OCI-M2 (cell line): ENCODE data around the gene PCDHA9.
"Not testable (repeated sequence)": the region's sequence is repeated elsewhere in the genome, so short reads cannot be mapped to it uniquely, and the experiment has no call there.

Experiments used
- DNase-seq: peaks from one replicate; lab custom pipeline; 2025; ENCODE audit not compliant: unreplicated experiment; lab: John Stamatoyannopoulos, UW

The PCDHA9 gene

DNA sequence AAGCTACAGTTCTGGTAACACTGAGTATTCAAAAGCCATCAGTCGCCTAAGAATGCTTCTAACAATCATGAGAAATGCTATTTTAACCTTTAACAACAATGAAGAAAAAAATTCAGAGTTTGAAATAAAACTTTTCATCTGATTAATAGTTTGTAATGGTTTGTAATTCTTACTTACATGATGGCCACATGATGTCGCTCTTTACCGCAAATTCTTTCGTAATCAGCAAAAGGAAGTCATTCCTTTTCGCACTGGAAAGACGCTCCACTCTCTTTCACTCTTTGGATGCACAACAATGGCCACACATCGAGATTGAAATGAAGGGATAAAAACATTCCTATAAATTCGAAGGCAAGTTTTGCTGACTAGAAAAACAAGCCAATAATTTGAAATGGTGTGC, 14.2 kb upstream of the PCDHA9 start, which contains the start of gene PCDHA7:
Gene PCDHA7, plus strand, starts transcription at position 277 of the 400 bp plus-strand sequence. Its CDS starts 115 bp downstream, at position 392.
- DNase-seq: no peak

DNA sequence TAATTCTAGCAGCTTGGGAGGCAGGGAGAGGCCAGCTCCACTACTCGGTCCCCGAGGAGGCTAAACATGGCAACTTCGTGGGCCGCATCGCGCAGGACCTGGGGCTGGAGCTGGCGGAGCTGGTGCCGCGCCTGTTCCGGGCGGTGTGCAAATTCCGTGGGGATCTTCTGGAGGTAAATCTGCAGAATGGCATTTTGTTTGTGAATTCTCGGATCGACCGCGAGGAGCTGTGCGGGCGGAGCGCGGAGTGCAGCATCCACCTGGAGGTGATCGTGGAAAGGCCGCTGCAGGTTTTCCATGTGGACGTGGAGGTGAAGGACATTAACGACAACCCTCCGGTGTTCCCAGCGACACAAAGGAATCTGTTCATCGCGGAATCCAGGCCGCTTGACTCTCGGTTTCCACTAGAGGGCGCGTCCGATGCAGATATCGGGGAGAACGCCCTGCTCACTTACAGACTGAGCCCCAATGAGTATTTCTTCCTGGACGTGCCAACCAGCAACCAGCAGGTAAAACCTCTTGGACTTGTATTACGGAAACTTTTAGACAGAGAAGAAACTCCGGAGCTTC, 13.7 kb upstream of the PCDHA9 start:
- not testable (repeated sequence) for DNase-seq

DNA sequence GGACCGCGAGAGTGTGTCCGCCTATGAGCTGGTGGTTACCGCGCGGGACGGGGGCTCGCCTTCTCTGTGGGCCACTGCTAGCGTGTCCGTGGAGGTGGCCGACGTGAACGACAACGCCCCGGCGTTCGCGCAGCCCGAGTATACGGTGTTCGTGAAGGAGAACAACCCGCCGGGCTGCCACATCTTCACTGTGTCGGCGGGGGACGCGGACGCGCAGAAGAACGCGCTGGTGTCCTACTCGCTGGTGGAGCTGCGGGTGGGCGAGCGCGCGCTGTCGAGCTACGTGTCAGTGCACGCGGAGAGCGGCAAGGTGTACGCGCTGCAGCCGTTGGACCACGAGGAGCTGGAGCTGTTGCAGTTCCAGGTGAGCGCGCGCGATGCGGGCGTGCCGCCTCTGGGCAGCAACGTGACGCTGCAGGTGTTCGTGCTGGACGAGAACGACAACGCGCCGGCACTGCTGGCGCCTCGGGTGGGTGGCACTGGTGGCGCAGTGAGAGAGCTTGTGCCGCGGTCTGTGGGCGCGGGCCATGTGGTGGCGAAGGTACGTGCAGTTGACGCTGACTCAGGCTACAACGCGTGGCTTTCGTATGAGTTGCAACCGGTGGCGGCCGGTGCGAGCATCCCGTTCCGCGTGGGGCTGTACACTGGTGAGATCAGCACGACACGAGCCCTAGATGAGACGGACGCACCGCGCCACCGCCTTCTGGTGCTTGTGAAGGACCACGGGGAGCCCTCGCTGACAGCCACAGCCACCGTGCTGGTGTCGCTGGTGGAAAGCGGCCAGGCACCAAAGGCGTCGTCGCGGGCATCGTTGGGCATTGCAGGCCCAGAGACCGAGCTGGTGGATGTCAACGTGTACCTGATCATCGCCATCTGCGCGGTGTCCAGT, 12.3 kb upstream of the PCDHA9 start:
- no peak for DNase-seq

DNA sequence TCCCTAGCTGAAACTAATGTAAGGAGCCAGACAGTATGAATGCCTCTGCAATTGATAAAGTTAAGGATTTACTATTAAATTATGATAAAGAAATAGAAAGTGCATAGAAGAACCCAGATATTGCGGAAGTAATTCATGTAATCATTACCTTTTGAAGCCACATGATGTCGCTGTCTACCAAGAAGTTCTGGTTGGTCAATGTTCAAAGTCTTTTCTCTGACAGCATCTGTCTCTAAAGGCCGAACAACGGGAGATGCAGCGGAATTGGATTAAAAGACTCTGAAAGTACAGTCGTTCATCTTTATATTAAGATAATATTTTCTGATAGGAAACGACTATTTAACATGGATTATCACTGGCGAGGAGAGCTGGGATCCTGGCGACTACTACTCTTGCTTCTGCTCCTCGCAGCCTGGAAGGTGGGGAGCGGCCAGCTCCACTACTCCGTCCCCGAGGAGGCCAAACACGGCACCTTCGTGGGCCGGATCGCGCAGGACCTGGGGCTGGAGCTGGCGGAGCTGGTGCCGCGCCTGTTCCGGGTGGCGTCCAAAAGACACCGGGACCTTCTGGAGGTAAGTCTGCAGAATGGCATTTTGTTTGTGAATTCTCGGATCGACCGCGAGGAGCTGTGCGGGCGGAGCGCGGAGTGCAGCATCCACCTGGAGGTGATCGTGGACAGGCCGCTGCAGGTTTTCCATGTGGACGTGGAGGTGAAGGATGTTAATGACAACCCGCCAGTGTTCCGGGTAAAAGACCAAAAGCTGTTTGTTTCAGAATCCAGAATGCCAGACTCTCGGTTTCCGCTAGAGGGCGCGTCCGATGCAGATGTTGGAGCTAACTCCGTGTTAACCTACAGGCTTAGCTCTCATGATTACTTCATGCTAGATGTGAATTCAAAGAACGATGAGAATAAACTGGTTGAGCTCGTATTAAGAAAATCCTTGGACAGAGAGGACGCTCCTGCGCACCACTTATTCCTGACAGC, 6.9 kb upstream of the PCDHA9 start, which contains the start of gene PCDHA8:
Gene PCDHA8, plus strand, starts transcription at position 210 of the 985 bp plus-strand sequence. Its CDS starts 135 bp downstream, at position 345.
- DNase-seq: no peak

DNA sequence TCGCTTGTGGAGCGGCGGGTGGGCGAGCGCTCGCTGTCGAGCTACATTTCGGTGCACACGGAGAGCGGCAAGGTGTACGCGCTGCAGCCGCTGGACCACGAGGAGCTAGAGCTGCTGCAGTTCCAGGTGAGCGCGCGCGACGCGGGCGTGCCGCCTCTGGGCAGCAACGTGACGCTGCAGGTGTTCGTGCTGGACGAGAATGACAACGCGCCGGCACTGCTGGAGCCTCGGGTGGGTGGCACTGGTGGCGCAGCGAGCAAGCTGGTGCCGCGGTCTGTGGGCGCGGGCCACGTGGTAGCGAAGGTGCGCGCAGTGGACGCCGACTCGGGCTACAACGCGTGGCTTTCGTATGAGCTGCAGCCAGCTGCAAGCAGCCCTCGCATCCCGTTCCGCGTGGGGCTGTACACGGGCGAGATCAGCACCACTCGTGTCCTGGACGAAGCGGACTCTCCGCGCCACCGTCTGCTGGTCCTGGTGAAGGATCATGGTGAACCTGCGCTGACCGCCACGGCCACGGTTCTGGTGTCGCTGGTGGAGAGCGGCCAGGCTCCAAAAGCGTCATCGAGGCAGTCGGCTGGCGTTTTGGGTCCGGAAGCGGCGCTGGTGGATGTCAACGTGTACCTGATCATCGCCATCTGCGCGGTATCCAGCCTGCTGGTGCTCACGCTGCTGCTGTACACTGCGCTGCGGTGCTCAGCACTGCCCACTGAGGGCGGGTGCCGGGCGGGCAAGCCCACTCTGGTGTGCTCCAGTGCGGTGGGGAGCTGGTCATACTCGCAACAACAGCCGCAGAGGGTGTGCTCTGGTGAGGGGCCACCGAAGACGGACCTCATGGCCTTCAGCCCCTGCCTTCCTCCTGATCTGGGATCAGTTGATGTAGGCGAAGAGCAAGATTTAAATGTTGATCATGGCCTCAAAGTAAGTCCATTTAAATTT, 5.1 kb upstream of the PCDHA9 start:
- no peak for DNase-seq

DNA sequence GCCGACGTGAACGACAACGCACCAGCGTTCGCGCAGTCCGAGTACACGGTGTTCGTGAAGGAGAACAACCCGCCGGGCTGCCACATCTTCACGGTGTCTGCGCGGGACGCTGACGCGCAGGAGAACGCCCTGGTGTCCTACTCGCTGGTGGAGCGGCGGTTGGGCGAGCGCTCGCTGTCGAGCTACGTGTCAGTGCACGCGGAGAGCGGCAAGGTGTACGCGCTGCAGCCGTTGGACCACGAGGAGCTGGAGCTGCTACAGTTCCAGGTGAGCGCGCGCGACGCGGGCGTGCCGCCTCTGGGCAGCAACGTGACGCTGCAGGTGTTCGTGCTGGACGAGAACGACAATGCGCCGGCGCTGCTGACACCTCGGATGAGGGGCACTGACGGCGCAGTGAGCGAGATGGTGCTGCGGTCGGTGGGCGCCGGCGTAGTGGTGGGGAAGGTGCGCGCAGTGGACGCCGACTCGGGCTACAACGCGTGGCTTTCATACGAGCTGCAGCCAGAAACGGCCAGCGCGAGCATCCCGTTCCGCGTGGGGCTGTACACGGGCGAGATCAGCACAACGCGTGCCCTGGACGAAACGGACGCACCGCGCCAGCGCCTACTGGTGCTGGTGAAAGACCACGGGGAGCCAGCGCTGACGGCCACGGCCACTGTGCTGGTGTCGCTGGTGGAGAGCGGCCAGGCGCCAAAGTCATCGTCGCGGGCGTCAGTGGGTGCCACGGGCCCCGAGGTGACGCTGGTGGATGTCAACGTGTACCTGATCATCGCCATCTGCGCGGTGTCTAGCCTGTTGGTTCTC, 1.9 kb downstream of the PCDHA9 start:
- not testable (repeated sequence) for DNase-seq

DNA sequence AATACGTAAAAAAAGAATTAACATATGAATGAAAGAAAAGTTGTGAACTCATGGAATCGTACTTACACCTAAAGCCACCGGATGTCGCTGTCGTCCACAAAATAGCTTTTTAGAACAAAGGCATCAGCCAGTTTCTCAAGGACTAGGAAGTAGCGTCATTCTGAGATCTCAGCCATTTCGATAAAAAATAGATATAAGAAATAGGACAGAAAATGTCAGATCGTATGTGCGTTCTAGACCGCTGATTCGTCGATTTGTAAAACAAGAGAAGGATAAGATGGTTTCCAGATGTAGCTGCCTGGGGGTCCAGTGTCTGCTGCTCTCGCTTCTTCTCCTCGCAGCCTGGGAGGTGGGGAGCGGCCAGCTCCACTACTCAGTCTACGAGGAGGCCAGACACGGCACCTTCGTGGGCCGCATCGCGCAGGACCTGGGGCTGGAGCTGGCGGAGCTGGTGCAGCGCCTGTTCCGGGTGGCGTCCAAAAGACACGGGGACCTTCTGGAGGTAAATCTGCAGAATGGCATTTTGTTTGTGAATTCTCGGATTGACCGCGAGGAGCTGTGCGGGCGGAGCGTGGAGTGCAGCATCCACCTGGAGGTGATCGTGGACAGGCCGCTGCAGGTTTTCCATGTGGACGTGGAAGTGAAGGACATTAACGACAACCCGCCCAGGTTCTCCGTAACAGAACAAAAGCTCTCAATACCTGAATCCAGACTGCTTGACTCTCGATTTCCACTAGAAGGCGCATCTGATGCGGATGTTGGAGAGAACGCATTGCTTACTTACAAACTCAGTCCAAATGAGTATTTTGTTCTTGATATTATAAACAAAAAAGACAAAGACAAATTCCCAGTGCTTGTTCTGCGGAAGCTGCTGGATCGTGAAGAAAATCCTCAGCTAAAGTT, 7.8 kb downstream of the PCDHA9 start, which contains the start of gene PCDHA10:
Gene PCDHA10, plus strand, starts transcription at position 126 of the 903 bp plus-strand sequence. Its CDS starts 152 bp downstream, at position 278.
- DNase-seq: no peak

DNA sequence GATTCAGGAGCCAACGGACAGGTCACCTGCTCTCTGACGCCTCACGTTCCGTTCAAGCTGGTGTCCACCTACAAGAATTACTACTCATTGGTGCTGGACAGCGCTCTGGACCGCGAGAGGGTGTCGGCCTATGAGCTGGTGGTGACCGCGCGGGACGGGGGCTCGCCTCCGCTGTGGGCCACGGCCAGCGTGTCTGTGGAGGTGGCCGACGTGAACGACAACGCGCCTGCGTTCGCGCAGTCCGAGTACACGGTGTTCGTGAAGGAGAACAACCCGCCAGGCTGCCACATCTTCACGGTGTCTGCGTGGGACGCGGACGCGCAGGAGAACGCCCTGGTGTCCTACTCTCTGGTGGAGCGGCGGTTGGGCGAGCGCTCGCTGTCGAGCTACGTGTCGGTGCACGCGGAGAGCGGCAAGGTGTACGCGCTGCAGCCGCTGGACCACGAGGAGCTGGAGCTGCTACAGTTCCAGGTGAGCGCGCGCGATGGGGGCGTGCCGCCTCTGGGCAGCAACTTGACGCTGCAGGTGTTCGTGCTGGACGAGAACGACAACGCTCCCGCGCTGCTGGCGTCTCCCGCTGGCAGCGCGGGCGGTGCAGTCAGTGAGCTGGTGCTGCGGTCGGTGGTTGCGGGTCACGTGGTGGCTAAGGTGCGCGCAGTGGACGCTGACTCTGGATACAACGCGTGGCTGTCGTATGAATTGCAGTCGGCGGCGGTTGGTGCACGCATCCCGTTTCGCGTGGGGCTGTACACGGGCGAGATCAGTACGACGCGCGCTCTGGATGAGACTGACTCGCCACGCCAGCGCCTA, 9.2 kb downstream of the PCDHA9 start:
- no peak for DNase-seq

DNA sequence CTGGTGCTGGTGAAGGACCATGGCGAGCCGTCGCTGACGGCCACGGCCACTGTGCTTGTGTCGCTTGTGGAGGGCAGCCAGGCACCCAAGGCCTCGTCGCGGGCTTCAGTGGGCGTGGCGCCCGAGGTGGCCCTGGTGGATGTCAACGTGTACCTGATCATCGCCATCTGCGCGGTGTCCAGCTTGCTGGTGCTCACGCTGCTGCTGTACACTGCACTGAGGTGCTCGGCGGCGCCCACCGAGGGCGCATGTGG, 9.7 kb downstream of the PCDHA9 start:
- no peak for DNase-seq

DNA sequence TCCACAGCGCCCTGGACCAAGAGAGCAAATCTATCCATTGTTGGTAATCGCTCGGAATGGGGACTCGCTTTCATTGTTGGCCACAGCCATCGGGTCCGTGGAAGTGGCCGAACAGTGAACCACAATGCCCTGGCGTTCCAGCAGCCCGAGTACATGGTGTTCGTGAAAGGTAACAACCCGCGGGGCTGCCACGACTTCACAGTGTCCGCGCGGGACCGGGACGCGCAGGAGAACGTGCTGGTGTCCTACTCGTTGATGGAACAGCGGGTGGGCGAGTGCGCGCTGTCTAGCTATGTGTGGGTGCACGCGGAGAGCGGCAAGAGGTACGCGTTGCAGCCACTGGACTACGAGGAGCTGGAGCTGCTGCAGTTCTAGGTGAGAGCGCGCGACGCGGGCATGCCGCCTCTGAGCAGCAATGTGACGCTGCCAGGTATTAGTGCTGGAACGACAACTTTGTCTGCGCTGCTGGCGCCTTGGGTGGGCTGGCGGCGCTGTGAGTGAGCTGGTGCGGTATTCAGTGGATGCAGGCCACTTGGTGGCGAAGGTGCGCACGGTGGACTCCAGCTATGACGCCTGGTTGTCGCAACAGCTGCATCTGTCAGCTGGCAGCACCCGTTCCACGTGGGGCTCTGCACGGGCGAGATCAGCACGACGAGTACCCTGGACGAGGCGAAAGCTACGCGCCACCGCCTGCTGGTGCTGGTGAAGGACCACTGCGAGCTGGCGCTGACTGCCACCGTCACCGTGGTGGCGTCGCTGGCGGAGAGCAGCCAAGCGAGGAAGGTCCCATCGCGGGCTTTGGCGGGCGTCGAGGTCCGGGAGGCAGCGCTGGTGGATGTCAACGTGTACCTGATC, 14.5 kb downstream of the PCDHA9 start:
- no peak for DNase-seq

DNA sequence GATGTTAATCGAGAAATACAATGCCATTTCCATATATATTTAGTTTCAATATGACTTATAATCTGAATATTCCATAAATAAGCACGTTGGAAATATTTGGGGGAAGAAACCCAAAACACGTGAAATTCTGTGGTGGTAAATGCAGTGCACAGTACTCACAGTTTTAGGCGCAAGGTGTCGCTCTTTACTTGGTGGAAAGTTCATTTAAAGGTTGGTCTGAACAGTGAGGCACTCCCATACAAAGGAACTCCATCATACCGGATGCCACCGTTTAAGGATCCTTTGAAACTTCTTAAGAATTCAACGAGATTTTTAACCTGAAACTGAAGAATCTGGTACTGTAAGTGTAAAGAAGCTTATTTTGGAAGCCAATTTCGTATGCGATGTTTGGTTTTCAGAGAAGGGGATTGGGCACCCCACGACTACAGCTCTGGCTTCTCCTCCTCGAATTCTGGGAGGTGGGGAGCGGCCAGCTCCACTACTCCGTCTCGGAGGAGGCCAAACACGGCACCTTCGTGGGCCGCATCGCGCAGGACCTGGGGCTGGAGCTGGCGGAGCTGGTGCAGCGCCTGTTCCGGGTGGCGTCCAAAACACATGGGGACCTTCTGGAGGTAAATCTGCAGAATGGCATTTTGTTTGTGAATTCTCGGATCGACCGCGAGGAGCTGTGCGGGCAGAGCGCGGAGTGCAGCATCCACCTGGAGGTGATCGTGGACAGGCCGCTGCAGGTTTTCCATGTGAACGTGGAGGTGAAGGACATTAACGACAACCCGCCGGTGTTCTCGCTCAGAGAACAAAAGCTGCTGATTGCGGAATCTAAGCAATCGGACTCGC, 20.8 kb downstream of the PCDHA9 start, which contains the start of gene PCDHA11:
Gene PCDHA11, plus strand, starts transcription at position 237 of the 834 bp plus-strand sequence. Its CDS starts 147 bp downstream, at position 384.
- no peak for DNase-seq

DNA sequence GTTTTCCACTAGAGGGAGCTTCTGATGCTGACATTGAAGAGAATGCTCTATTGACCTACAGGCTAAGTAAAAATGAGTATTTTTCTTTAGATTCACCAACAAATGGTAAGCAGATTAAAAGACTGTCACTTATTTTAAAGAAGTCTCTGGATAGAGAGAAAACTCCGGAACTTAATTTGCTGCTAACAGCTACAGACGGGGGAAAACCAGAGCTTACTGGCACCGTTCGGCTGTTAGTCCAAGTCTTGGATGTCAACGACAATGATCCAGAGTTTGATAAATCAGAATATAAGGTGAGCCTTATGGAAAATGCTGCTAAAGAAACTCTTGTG, 21.3 kb downstream of the PCDHA9 start:
- DNase-seq: no peak

DNA sequence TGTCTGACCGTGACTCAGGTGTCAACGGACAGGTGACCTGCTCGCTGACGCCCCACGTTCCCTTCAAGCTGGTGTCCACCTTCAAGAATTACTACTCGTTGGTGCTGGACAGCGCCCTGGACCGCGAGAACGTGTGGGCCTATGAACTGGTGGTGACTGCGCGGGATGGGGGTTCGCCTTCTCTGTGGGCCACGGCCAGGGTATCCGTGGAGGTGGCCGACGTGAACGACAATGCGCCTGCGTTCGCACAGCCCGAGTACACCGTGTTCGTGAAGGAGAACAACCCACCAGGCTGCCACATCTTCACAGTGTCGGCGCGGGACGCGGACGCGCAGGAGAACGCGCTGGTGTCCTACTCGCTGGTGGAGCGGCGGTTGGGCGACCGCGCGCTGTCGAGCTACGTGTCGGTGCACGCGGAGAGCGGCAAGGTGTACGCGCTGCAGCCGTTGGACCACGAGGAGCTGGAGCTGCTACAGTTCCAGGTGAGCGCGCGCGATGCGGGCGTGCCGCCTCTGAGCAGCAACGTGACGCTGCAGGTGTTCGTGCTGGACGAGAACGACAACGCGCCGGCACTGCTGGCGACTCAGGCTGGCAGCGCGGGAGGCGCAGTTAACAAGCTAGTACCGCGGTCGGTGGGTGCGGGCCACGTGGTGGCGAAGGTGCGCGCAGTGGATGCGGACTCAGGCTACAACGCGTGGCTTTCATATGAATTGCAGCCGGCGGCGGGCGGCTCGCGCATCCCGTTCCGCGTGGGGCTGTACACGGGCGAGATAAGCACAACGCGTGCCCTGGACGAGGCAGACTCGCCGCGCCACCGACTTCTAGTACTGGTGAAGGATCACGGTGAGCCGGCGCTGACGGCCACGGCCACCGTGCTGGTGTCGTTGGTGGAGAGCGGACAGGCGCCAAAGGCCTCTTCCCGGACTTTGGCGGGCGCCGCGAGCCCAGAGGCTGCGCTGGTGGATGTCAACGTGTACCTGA, 22.3 kb downstream of the PCDHA9 start:
- no peak for DNase-seq
